ENCODE data around the gene COL23A1.

DNA sequence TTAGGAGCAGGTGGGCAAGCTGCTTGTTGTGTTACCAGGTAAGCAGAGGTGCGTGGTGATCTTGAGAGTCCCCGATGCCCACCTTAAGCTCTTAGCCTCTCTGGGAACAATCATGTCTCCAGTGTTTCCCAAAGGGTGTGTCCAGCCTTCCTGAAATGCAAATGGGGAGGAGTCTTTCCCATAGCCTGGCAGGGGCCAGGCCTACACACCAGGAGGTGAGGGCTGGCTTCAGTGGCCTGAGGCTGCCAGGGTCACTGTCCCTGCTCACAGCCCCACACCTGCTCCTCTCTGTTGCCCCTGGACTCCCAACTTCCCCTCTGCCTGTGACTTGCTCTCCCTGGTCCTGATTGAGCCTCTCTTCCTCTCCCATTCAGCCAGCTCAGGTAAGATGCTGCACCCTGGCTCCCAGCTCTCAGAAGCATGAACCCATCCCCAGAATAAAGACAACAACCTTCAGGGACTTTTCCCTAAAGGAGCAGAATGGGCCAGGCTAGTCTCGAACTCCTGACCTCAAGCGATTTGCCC lies 291.8 kb downstream of the COL23A1 start:
- TF ChIP-seq POLR2A (IDR thresholded peaks at IDR 0.05; ENCODE audit: low read length) (no peak), JUN (IDR thresholded peaks at IDR 0.05) (no peak), RAD21 (conservative IDR thresholded peaks at IDR 0.05 in 1 of 2, IDR thresholded peaks at IDR 0.05 in 1 of 2) (no peak), EP300 (IDR thresholded peaks at IDR 0.05) (no peak), ZC3H11A (IDR thresholded peaks at IDR 0.05) (no peak)
- TF ChIP-seq, protein P1, sequence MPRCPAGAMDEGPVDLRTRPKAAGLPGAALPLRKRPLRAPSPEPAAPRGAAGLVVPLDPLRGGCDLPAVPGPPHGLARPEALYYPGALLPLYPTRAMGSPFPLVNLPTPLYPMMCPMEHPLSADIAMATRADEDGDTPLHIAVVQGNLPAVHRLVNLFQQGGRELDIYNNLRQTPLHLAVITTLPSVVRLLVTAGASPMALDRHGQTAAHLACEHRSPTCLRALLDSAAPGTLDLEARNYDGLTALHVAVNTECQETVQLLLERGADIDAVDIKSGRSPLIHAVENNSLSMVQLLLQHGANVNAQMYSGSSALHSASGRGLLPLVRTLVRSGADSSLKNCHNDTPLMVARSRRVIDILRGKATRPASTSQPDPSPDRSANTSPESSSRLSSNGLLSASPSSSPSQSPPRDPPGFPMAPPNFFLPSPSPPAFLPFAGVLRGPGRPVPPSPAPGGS (IDR thresholded peaks at IDR 0.05), result no peak
- TF ChIP-seq, protein P2, sequence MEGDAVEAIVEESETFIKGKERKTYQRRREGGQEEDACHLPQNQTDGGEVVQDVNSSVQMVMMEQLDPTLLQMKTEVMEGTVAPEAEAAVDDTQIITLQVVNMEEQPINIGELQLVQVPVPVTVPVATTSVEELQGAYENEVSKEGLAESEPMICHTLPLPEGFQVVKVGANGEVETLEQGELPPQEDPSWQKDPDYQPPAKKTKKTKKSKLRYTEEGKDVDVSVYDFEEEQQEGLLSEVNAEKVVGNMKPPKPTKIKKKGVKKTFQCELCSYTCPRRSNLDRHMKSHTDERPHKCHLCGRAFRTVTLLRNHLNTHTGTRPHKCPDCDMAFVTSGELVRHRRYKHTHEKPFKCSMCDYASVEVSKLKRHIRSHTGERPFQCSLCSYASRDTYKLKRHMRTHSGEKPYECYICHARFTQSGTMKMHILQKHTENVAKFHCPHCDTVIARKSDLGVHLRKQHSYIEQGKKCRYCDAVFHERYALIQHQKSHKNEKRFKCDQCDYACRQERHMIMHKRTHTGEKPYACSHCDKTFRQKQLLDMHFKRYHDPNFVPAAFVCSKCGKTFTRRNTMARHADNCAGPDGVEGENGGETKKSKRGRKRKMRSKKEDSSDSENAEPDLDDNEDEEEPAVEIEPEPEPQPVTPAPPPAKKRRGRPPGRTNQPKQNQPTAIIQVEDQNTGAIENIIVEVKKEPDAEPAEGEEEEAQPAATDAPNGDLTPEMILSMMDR (IDR thresholded peaks at IDR 0.05), result no peak
- TF ChIP-seq, protein P3, sequence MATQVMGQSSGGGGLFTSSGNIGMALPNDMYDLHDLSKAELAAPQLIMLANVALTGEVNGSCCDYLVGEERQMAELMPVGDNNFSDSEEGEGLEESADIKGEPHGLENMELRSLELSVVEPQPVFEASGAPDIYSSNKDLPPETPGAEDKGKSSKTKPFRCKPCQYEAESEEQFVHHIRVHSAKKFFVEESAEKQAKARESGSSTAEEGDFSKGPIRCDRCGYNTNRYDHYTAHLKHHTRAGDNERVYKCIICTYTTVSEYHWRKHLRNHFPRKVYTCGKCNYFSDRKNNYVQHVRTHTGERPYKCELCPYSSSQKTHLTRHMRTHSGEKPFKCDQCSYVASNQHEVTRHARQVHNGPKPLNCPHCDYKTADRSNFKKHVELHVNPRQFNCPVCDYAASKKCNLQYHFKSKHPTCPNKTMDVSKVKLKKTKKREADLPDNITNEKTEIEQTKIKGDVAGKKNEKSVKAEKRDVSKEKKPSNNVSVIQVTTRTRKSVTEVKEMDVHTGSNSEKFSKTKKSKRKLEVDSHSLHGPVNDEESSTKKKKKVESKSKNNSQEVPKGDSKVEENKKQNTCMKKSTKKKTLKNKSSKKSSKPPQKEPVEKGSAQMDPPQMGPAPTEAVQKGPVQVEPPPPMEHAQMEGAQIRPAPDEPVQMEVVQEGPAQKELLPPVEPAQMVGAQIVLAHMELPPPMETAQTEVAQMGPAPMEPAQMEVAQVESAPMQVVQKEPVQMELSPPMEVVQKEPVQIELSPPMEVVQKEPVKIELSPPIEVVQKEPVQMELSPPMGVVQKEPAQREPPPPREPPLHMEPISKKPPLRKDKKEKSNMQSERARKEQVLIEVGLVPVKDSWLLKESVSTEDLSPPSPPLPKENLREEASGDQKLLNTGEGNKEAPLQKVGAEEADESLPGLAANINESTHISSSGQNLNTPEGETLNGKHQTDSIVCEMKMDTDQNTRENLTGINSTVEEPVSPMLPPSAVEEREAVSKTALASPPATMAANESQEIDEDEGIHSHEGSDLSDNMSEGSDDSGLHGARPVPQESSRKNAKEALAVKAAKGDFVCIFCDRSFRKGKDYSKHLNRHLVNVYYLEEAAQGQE (IDR thresholded peaks at IDR 0.05), result no peak

Data from A549 (cell line).